ENCODE data around the gene RGP1.

DNA sequence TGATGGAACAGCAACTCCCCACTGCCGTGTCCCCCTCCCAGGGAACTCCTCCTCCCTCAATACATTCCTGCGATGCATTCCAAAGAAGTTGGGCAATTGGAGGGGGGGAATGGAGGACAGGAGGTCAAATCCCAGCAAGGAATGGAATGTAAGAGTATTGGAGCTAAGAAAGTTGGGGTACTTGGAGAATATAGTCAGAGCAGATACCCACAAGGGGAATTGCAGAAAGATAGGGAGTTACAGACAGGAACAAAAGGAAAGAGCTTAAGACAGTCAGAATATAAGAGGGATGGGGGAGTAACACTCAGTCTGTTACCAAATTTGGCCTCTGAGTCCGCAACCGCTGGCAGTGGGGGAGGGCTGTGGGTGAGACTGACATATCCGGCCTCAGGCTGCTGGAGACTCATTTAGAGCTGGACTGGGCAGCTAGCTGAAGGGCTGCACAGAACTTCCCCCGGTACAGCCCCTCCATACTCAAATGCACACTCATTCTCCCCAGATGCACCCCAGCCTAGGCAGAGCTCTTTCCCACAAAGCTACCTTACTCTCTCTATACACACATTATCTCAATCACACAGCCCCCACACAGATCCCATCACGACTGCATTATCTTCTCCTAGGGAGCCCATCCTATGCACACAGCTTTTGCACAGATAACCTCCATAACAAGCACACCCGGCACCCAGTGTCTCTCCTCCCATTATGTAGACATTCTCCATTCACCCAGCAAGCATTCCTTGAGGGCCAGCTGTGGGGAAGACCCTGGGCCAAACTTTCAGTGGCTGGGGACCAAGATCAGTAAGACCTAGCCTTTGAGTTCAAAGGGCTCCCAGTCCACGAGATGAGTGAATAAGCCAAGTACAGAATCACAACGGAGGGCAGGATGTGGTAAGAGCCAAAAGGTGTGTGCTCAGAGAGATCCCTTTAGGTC is 20.8 kb upstream of the RGP1 start:
- TF ChIP-seq, protein P1, sequence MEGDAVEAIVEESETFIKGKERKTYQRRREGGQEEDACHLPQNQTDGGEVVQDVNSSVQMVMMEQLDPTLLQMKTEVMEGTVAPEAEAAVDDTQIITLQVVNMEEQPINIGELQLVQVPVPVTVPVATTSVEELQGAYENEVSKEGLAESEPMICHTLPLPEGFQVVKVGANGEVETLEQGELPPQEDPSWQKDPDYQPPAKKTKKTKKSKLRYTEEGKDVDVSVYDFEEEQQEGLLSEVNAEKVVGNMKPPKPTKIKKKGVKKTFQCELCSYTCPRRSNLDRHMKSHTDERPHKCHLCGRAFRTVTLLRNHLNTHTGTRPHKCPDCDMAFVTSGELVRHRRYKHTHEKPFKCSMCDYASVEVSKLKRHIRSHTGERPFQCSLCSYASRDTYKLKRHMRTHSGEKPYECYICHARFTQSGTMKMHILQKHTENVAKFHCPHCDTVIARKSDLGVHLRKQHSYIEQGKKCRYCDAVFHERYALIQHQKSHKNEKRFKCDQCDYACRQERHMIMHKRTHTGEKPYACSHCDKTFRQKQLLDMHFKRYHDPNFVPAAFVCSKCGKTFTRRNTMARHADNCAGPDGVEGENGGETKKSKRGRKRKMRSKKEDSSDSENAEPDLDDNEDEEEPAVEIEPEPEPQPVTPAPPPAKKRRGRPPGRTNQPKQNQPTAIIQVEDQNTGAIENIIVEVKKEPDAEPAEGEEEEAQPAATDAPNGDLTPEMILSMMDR (IDR thresholded peaks at IDR 0.05) = no peak
- TF ChIP-seq POLR2AphosphoS5 (IDR thresholded peaks at IDR 0.05) (peak; percentile 92 to 98 (median 96)), POLR2A (IDR thresholded peaks at IDR 0.05) (peak; percentile 91 to 98)
